Tibial nerve (tissue), 4 donors: ENCODE data around the gene RNF151. TPM values are rescaled to one million over a fixed set of nuclear protein-coding genes. Genes with fewer than 3 reads are reported as not detected.

ENCODE experiments used
- DNase-seq, 2 donors: peaks; one replicate each; pipeline ENCODE4 v3.0.0-alpha.2; 2019; ENCODE audit warnings: low spot score in 2 of 2
- H3K27ac ChIP-seq, 4 donors: fragments of 200-600 bp; sonication (generic) in 3 of 4; one replicate each; pipeline ENCODE4 v1.5.1; 2017 to 2019; ENCODE audit warnings: mild to moderate bottlenecking in 1 of 4
- H3K27me3 ChIP-seq, 2 donors: fragments of 200-600 bp; sonication (generic) in 1 of 2; one replicate each; pipeline versions ENCODE4 v1.5.1 to v1.6.0; 2017 to 2019
- H3K36me3 ChIP-seq, 3 donors: fragments of 200-600 bp; sonication (generic); one replicate each; pipeline ENCODE4 v1.5.1; 2018 to 2019
- H3K4me1 ChIP-seq, 4 donors: fragments of 200-600 bp; sonication (generic) in 3 of 4; one replicate each; pipeline ENCODE4 v1.5.1; 2017 to 2019
- H3K4me3 ChIP-seq, 4 donors: fragments of 200-600 bp; sonication (generic) in 3 of 4; one replicate each; pipeline ENCODE4 v1.5.1; 2017 to 2019; ENCODE audit warnings: mild to moderate bottlenecking in 1 of 4, moderate library complexity in 1 of 4
- H3K9me3 ChIP-seq, 4 donors: fragments of 200-600 bp; sonication (generic) in 3 of 4; one replicate each; pipeline ENCODE4 v1.5.1; 2017 to 2019
- EP300 ChIP-seq, 2 donors: sonication (generic); formaldehyde crosslinking; IDR thresholded peaks; one replicate each; pipeline ENCODE4 v1.6.1; 2017; ENCODE audit warnings: antibody characterized with exemption in 2 of 2, mild to moderate bottlenecking in 1 of 2
- POLR2A ChIP-seq, 2 donors: fragments of 450-650 bp; IDR thresholded peaks; one replicate each; pipeline ENCODE4 v1.6.1; 2017; ENCODE audit warnings: antibody characterized with exemption in 2 of 2, mild to moderate bottlenecking in 2 of 2, moderate library complexity in 2 of 2
- WGBS, 2 donors: methylation state at CpG; one replicate each; pipeline ENCODE4 v1.1.5; 2018; 5-methylcytosine and 5-hydroxymethylcytosine counted together
- total RNA-seq, 4 donors: library from RNA; depleted of rRNA; stranded (reverse); fragments of >200 nt; gene quantifications; one replicate each; pipeline ENCODE4 v1.1.0, GENCODE V29; 2016
- TF ChIP-seq, protein P1 (sequence below), 5 experiments: fragments of 200-600 bp in 3 of 5; fragments of 450-650 bp in 2 of 5; sonication (generic) in 3 of 5; IDR thresholded peaks; one replicate each; pipeline ENCODE4 v1.5.1; 2016 to 2019; ENCODE audit warnings: antibody characterized with exemption in 5 of 5, mild to moderate bottlenecking in 3 of 5, moderate library complexity in 2 of 5

Gene RNF151
- total RNA-seq, 4 donors from 2014 or later: not detected

GRCh38 chr16:1990351-1991134, 23.9 kb downstream of the RNF151 start:
- DNase-seq: no peak
- no peaks in the 10 kb centered on the region for H3K9me3 ChIP-seq
- peak overlapping the region in 1 of 4 donors; percentile 55 for H3K27ac ChIP-seq
- peaks cover 0 to 47% of the 10 kb centered on the region in 2 donors for H3K27me3 ChIP-seq
- peaks cover 0 to 22% (median 0%) of the 10 kb centered on the region in 3 donors for H3K36me3 ChIP-seq
- peaks cover 0 to 39% (median 16%) of the 10 kb centered on the region in 4 donors for H3K4me1 ChIP-seq
- 3 to 7% methylated on average over 32 to 40 of the region's 50 CpGs for WGBS, 2 donors
- TF ChIP-seq, protein P1, sequence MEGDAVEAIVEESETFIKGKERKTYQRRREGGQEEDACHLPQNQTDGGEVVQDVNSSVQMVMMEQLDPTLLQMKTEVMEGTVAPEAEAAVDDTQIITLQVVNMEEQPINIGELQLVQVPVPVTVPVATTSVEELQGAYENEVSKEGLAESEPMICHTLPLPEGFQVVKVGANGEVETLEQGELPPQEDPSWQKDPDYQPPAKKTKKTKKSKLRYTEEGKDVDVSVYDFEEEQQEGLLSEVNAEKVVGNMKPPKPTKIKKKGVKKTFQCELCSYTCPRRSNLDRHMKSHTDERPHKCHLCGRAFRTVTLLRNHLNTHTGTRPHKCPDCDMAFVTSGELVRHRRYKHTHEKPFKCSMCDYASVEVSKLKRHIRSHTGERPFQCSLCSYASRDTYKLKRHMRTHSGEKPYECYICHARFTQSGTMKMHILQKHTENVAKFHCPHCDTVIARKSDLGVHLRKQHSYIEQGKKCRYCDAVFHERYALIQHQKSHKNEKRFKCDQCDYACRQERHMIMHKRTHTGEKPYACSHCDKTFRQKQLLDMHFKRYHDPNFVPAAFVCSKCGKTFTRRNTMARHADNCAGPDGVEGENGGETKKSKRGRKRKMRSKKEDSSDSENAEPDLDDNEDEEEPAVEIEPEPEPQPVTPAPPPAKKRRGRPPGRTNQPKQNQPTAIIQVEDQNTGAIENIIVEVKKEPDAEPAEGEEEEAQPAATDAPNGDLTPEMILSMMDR (IDR thresholded peaks at IDR 0.05): no peak
- TF ChIP-seq POLR2A (IDR thresholded peaks at IDR 0.05): no peak
- no peak for TF ChIP-seq EP300 (IDR thresholded peaks at IDR 0.05)
- peak overlapping the region in 2 of 4 donors; percentile 22 to 31 for H3K4me3 ChIP-seq

GRCh38 chr16:1991135-1991551, 24.5 kb downstream of the RNF151 start:
- no peak for DNase-seq
- no peak for TF ChIP-seq EP300 (IDR thresholded peaks at IDR 0.05)
- no peak for TF ChIP-seq POLR2A (IDR thresholded peaks at IDR 0.05)
- TF ChIP-seq, protein P1 (IDR thresholded peaks at IDR 0.05): no peak
- H3K27ac ChIP-seq: peak overlapping the region in 1 of 4 donors; percentile 60
- H3K36me3 ChIP-seq: peaks cover 0 to 19% (median 0%) of the 10 kb centered on the region in 3 donors
- WGBS, 2 donors: 6 to 9% methylated on average over 12 to 14 of the region's 18 CpGs
- H3K9me3 ChIP-seq: no peaks in the 10 kb centered on the region
- H3K27me3 ChIP-seq: peaks cover 0 to 47% of the 10 kb centered on the region in 2 donors
- peaks cover 0 to 36% (median 16%) of the 10 kb centered on the region in 4 donors for H3K4me1 ChIP-seq
- peak overlapping the region in 2 of 4 donors; percentile 31 to 44 for H3K4me3 ChIP-seq

DNA sequence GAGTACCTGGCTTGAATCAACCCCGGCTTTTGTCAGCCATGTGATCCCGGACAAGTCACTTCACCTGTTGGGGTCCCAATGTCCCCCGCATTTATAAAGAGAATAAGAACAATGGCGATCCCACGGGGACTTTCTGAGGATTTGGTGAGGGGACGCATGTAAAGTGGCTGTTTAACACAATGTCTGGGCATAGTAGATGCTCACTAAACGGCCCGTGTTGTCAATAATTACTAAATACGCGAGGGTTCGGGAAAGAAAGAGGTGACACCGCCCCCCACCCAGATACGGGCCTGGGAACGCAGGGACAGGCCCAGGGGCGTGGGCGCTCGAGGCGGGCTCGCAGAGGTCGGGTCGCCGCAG, 24.9 kb downstream of the RNF151 start:
- H3K27me3 ChIP-seq: peaks cover 0 to 47% of the 10 kb centered on the region in 2 donors
- no peaks in the 10 kb centered on the region for H3K9me3 ChIP-seq
- peaks cover 0 to 19% (median 0%) of the 10 kb centered on the region in 3 donors for H3K36me3 ChIP-seq
- H3K4me3 ChIP-seq: peak overlapping the region; percentile 23 to 44 (median 34)
- no peak for DNase-seq
- TF ChIP-seq EP300 (IDR thresholded peaks at IDR 0.05): no peak
- no peak for TF ChIP-seq POLR2A (IDR thresholded peaks at IDR 0.05)
- H3K27ac ChIP-seq: peak overlapping the region in 1 of 4 donors; percentile 60
- H3K4me1 ChIP-seq: peaks cover 0 to 36% (median 16%) of the 10 kb centered on the region in 4 donors
- WGBS, 2 donors: 9 to 25% methylated on average over 11 to 22 of the region's 22 CpGs

DNA sequence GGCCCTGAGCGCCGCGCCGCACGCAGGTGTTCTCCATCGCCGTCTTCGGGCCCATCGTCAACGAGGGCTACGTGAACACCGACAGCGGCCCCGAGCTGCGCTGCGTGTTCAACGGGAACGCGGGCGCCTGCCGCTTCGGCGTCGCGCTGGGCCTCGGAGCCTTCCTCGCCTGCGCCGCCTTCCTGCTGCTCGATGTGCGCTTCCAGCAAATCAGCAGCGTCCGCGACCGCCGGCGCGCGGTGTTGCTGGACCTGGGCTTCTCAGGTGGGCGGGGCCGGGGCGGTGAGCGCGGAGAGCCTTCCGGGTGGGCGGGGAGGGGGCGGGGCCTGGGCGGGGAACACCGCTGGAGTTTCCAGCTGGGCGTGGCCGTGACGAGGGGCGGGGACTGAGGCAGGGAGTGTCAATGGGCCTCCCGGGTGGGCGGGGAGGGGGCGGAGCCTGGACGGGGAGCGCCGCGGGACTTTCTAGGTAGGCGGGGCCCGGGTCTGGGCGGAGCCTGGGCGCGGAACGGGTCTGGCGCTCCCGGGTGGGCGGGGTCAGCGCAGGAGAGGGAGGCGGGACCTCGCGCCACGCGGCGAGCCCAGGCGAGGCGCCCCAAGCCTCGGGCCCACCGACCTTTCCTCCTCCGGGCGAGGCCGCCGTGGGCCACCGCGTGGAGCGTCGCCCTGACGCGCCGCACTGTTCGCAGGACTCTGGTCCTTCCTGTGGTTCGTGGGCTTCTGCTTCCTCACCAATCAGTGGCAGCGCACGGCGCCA, 25.5 kb downstream of the RNF151 start:
- H3K27me3 ChIP-seq: peaks cover 0 to 47% of the 10 kb centered on the region in 2 donors
- H3K27ac ChIP-seq: peak overlapping the region in 1 of 4 donors; percentile 60
- DNase-seq: peak; percentile 78 to 85
- peaks cover 0 to 19% (median 0%) of the 10 kb centered on the region in 3 donors for H3K36me3 ChIP-seq
- H3K4me3 ChIP-seq: peak overlapping the region; percentile 23 to 44 (median 34)
- H3K9me3 ChIP-seq: no peaks in the 10 kb centered on the region
- WGBS, 2 donors: 3 to 4% methylated on average over 30 to 64 of the region's 96 CpGs
- TF ChIP-seq EP300 (IDR thresholded peaks at IDR 0.05) (no peak), POLR2A (IDR thresholded peaks at IDR 0.05) (no peak)
- TF ChIP-seq, protein P1 (IDR thresholded peaks at IDR 0.05): no peak
- peaks cover 0 to 36% (median 16%) of the 10 kb centered on the region in 4 donors for H3K4me1 ChIP-seq

- WGBS, 2 donors: 44 to 45% methylated on average over 14 to 27 of the region's 50 CpGs
- DNase-seq: no peak
- peak overlapping the region in 2 of 4 donors; percentile 38 to 44 for H3K4me3 ChIP-seq
- no peaks in the 10 kb centered on the region for H3K9me3 ChIP-seq
- H3K4me1 ChIP-seq: peaks cover 0 to 36% (median 16%) of the 10 kb centered on the region in 4 donors
- H3K36me3 ChIP-seq: peaks cover 0 to 20% (median 0%) of the 10 kb centered on the region in 3 donors
- no peak overlapping the region for H3K27ac ChIP-seq
- TF ChIP-seq EP300 (IDR thresholded peaks at IDR 0.05) (no peak), POLR2A (IDR thresholded peaks at IDR 0.05) (no peak)
- TF ChIP-seq, protein P1 (IDR thresholded peaks at IDR 0.05): no peak
- peaks cover 0 to 47% of the 10 kb centered on the region in 2 donors for H3K27me3 ChIP-seq
These were observed 26.2 kb downstream of the RNF151 start for GRCh38 chr16:1992704-1993317.
